Ishikawa (cell line): ENCODE data around the gene PARD3B.

Source experiments
- CEBPB ChIP-seq: IDR thresholded peaks from 2 replicates; pipeline ENCODE4 v1.6.1; 2012
- CREB1 ChIP-seq: IDR thresholded peaks from 2 replicates; pipeline ENCODE4 v1.6.1; 2012; ENCODE audit warnings: low read depth
- TAF1 ChIP-seq: IDR thresholded peaks from 2 replicates; pipeline ENCODE4 v1.6.1; 2012; ENCODE audit warnings: low read depth, mild to moderate bottlenecking

DNA sequence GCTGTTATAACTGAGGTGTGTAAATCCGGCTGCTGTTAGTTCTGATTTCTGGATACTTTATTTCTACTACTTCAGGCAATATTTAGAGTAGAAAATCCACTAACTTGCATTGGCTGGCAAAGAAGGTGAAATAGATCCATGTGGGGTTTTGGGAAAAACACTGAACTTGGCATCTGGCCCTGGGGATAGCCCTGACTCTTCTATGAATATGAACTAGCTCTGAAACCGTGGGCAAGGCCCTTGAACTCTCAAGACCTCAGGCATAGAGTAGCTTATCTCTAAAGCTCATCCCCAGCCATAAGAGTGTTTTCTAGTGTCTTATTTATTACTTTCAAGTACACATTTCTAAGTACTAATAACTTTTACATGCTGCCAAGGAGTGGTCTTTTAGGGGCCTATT lies 25.8 kb downstream of the PARD3B start:
- no peak for TF ChIP-seq CREB1
- TF ChIP-seq TAF1: no peak
- no peak for TF ChIP-seq CEBPB
